Endothelial cell of umbilical vein (primary cell): ENCODE data around the gene ARMC7. TPM values are rescaled to one million over a fixed set of nuclear protein-coding genes. Genes with fewer than 3 reads are reported as not detected.

Experiments
- BruUV-seq: library from RNA; stranded (reverse); fragments of 400-500 nt; replicated peaks from 2 replicates; lab custom pipeline; 2021; lab: Mats Ljungman, UMichigan
- CTCF ChIA-PET: fragments of 300-600, 350-600 bp; sonication (Branson Sonifier 250); formaldehyde crosslinking; loops from one replicate; lab custom pipeline; 2021; ENCODE audit warnings: antibody characterized with exemption, inconsistent platforms; lab: Charles Lee
- POLR2A ChIA-PET: fragments of 300-600, 350-600 bp; sonication (Branson Sonifier 250); formaldehyde crosslinking; loops from one replicate; lab custom pipeline; 2021; ENCODE audit warnings: antibody characterized with exemption, inconsistent platforms; lab: Charles Lee
- DNase-seq: peaks from one replicate; pipeline ENCODE4 v3.0.0-alpha.2; 2011; ENCODE audit warnings: low read depth, low spot score
- FAIRE-seq: peaks from 2 replicates; lab custom pipeline; 2011; peaks lifted over from hg19 to GRCh38; lab: Jason Lieb, UNC
- H2AFZ ChIP-seq: 2 replicates; pipeline ENCODE4 v1.6.0; 2012; ENCODE audit warnings: low read depth, low read length, control low read depth, inconsistent platforms
- H3K27ac ChIP-seq: 2 replicates; pipeline ENCODE4 v1.5.1; 2011; ENCODE audit warnings: low read depth, mild to moderate bottlenecking, control low read depth, low read length, moderate library complexity; ENCODE audit not compliant: insufficient read depth
- H3K27me3 ChIP-seq, 2 experiments: 2 replicates each; pipeline versions ENCODE4 v1.6.0 to v1.6.1; 2011; ENCODE audit warnings: low read length in 2 of 2, mixed read lengths in 1 of 2; ENCODE audit not compliant: control insufficient read depth in 2 of 2, insufficient read depth in 2 of 2
- H3K36me3 ChIP-seq, 2 experiments: 2 replicates in 1 of 2; 3 replicates in 1 of 2; pipeline ENCODE4 v1.5.1; 2011; ENCODE audit warnings: low read length in 2 of 2, mild to moderate bottlenecking in 1 of 2, moderate library complexity in 1 of 2; ENCODE audit not compliant: control insufficient read depth in 2 of 2, insufficient read depth in 2 of 2; ENCODE audit errors: extremely low read depth in 1 of 2
- H3K4me1 ChIP-seq: 3 replicates; pipeline ENCODE4 v1.5.1; 2011; ENCODE audit warnings: mild to moderate bottlenecking, low read length; ENCODE audit not compliant: control insufficient read depth, insufficient read depth; ENCODE audit errors: extremely low read depth
- H3K4me2 ChIP-seq: 2 replicates; pipeline ENCODE4 v1.6.1; 2011; ENCODE audit warnings: low read length, control low read depth, mixed read lengths; ENCODE audit not compliant: insufficient read depth
- H3K4me3 ChIP-seq, 3 experiments: fragments of 200-600 bp in 1 of 3; sonication (generic), shearing (Covaris generic) in 1 of 3; replicated peaks in 1 of 3; 2 replicates each; pipeline ENCODE4 v1.5.1; 2011 to 2016; ENCODE audit warnings: control low read depth in 3 of 3, low read length in 3 of 3, mild to moderate bottlenecking in 2 of 3, inconsistent platforms in 1 of 3, low read depth in 1 of 3, moderate library complexity in 1 of 3; ENCODE audit not compliant: insufficient read depth in 1 of 3
- H3K79me2 ChIP-seq: 2 replicates; pipeline ENCODE4 v1.6.0; 2012; ENCODE audit warnings: low read length, inconsistent platforms; ENCODE audit not compliant: control insufficient read depth, insufficient read depth
- H3K9ac ChIP-seq: replicated peaks from 2 replicates; pipeline ENCODE3; 2011; ENCODE audit warnings: low read length, control low read depth; ENCODE audit not compliant: insufficient read depth; ENCODE audit errors: extremely low read depth
- H3K9me1 ChIP-seq: replicated peaks from 3 replicates; pipeline ENCODE4 v1.6.0; 2011; ENCODE audit warnings: mild to moderate bottlenecking, low read length; ENCODE audit not compliant: control insufficient read depth, insufficient read depth; ENCODE audit errors: extremely low read depth
- H3K9me3 ChIP-seq: replicated peaks from 2 replicates; pipeline ENCODE4 v1.5.1; 2012; ENCODE audit warnings: low read length, inconsistent platforms; ENCODE audit not compliant: control insufficient read depth, insufficient read depth
- H4K20me1 ChIP-seq: replicated peaks from 2 replicates; pipeline ENCODE3; 2011; ENCODE audit warnings: mild to moderate bottlenecking, low read length; ENCODE audit not compliant: control insufficient read depth, insufficient read depth; ENCODE audit errors: extremely low read depth
- CTCF ChIP-seq, 2 donors: IDR thresholded peaks; 1 replicate in 1 of 2; 2 replicates in 1 of 2; pipeline ENCODE4 v1.5.1; 2011; ENCODE audit warnings: low read length in 2 of 2, mild to moderate bottlenecking in 2 of 2, moderate library complexity in 2 of 2, control low read depth in 1 of 2, inconsistent platforms in 1 of 2, low read depth in 1 of 2; ENCODE audit not compliant: insufficient read depth in 1 of 2; ENCODE audit errors: extremely low read depth in 1 of 2
- EZH2 ChIP-seq: IDR thresholded peaks from 2 replicates; pipeline ENCODE4 v1.6.1; 2012; ENCODE audit warnings: borderline replicate concordance, low read depth, mild to moderate bottlenecking, moderate library complexity, low read length, inconsistent platforms; ENCODE audit not compliant: severe bottlenecking
- FOS ChIP-seq: IDR thresholded peaks from 2 replicates; pipeline ENCODE4 v1.6.1; 2011; ENCODE audit warnings: mild to moderate bottlenecking, low read length, moderate library complexity, borderline replicate concordance; ENCODE audit not compliant: insufficient read depth
- GATA2 ChIP-seq: IDR thresholded peaks from 2 replicates; pipeline ENCODE4 v1.7.0; 2011; ENCODE audit warnings: low read depth, mild to moderate bottlenecking, moderate library complexity, mixed read lengths, low read length; ENCODE audit not compliant: insufficient read length, insufficient read depth
- JUN ChIP-seq: IDR thresholded peaks from 2 replicates; pipeline ENCODE4 v1.6.1; 2011; ENCODE audit warnings: borderline replicate concordance, low read depth; ENCODE audit not compliant: insufficient read length, insufficient read depth
- MAX ChIP-seq: IDR thresholded peaks from 2 replicates; pipeline ENCODE4 v1.6.1; 2011; ENCODE audit not compliant: insufficient read depth, insufficient read length
- MYC ChIP-seq: IDR thresholded peaks from one replicate; pipeline ENCODE4 v1.6.1; 2011; ENCODE audit warnings: mild to moderate bottlenecking, low read depth, low read length
- POLR2A ChIP-seq: IDR thresholded peaks from 2 replicates; pipeline ENCODE4 v1.6.1; 2012; ENCODE audit warnings: low read depth, mild to moderate bottlenecking, control low read depth, low read length
- POLR2AphosphoS5 ChIP-seq: IDR thresholded peaks from 2 replicates; pipeline ENCODE4 v1.6.1; 2012; ENCODE audit warnings: low read depth, mild to moderate bottlenecking, control low read depth, low read length, moderate library complexity; ENCODE audit not compliant: insufficient read depth
- dilution Hi-C: fragments of 300-500 bp; cut with MboI; formaldehyde crosslinking; loops from one replicate; pipeline ENCODE4 v1.15.0; 2019; ENCODE audit warnings: low sequenced_read_pairs; ENCODE audit not compliant: extremely low pct_ligation_motif_present
- intact Hi-C: fragments of 100-400 bp; cut with micrococcal nuclease; formaldehyde crosslinking; loops from one replicate; pipeline ENCODE4 v1.10.0; 2022
- polyA plus RNA-seq, 4 experiments: library from polyadenylated mRNA; depleted of rRNA in 3 of 4; stranded (reverse) in 3 of 4; unstranded in 1 of 4; fragments of >200 nt; gene quantifications; 2 replicates each; pipeline versions ENCODE4 v1.2.1 to v1.2.3, GENCODE V29; 2011 to 2012; ENCODE audit warnings: missing spikeins in 1 of 4
- total RNA-seq: library from RNA; stranded (reverse); gene quantifications from 2 replicates; pipeline ENCODE4 v1.2.3, GENCODE V29; 2021

Gene ARMC7
- total and polyA plus RNA-seq, 2 donors (not counting 3 experiments of a cell fraction or from before 2014, with no cell fraction given), result 11.8 to 15.7 TPM

- Histone ChIP-seq H4K20me1 (no peaks in the 10 kb centered on the region), H2AFZ (no peak overlapping the region), H3K27ac (no peak overlapping the region), H3K27me3 (no peaks in the 10 kb centered on the region), H3K4me2 (no peak overlapping the region), H3K9ac (no peak overlapping the region), H3K9me1 (no peaks in the 10 kb centered on the region), H3K79me2 (no peaks in the 10 kb centered on the region), H3K36me3 (no peaks in the 10 kb centered on the region), H3K9me3 (no peaks in the 10 kb centered on the region), H3K4me3 (no peak overlapping the region), H3K4me1 (peaks cover 41% of the 10 kb centered on the region)
- intact Hi-C loops, result loop anchor here (1.0 to 2.0 kb wide), 5 partner anchors 9 to 52 kb away; partner anchors contain the start of gene ATP5PD
- dilution Hi-C loops, result no loop called here
- FAIRE-seq (no peak), DNase-seq (no peak)
- no TSS peak for BruUV-seq
- ChIA-PET CTCF (interaction anchor here (2.9 to 4.1 kb wide), 3 partner anchors 20 to 28 kb away, joined by 13 to 35 read pairs (median 14); no protein-coding TSS in a partner anchor), POLR2A (no interaction called here)
- TF ChIP-seq GATA2 (no peak), EZH2 (no peak), JUN (no peak), FOS (no peak), POLR2A (no peak), POLR2AphosphoS5 (no peak), MAX (no peak), CTCF (IDR thresholded peaks at IDR 0.05; ENCODE audit: extremely low read depth in 1 of 2, insufficient read depth in 1 of 2, low read depth in 1 of 2, low read length in 2 of 2) (no peak), MYC (no peak)
These were observed 23.1 kb upstream of the ARMC7 start for GRCh38 chr17:75086496-75087181.
